ENCODE results near the gene TDRD10. TPM values are rescaled to one million over a fixed set of nuclear protein-coding genes. Genes with fewer than 3 reads are reported as not detected.

TDRD10 gene
- total RNA-seq, 1 donor from 2014 or later = 2.6 TPM

- intact Hi-C loops (cut with micrococcal nuclease) = no loop called here
These were observed 82.4 kb downstream of the TDRD10 start for GRCh38 chr1:154584267-154584994.

GRCh38 chr1:154586231-154586630 is 84.2 kb downstream of the TDRD10 start:
- peaks cover 97% of the 10 kb centered on the region for H3K36me3 ChIP-seq
- intact Hi-C loops (cut with micrococcal nuclease) = no loop called here

More at GRCh38 chr1:154584267-154584994, 82.4 kb downstream of the TDRD10 start:
- peaks cover 14% of the 10 kb centered on the region for H3K4me1 ChIP-seq
- DNase-seq = no peak
- no peak overlapping the region for H3K27ac ChIP-seq (replicated peaks)
- no peaks in the 10 kb centered on the region for H3K9me3 ChIP-seq (replicated peaks)
- peaks cover 98% of the 10 kb centered on the region for H3K36me3 ChIP-seq
- no peaks in the 10 kb centered on the region for H3K27me3 ChIP-seq (ENCODE audit: low read depth)
- TF ChIP-seq CTCF (IDR thresholded peaks at IDR 0.05; ENCODE audit: borderline replicate concordance) = no peak
- no peak overlapping the region for H3K4me3 ChIP-seq

DNA sequence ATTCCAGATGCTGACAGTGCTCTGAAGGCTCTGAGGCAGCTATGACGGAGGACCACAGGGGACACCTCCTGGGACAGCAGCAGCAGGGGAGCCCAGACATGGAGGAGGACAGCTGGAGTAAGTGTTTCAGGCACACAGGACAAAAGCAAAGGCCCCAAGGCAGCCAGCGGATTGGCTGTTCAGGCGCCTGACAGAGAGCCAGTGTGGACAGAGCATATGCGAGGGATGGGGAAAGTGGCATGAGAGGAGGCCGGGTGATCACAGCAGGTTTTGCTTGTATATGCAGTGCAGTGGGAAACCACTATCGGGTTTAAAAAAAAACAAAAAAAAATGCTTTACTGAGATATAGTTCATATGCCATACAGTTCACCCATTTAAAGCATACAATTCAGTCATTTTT is 84.6 kb downstream of the TDRD10 start:
- intact Hi-C loops (cut with micrococcal nuclease) = no loop called here
- TF ChIP-seq CTCF (IDR thresholded peaks at IDR 0.05; ENCODE audit: borderline replicate concordance) = no peak

More at GRCh38 chr1:154586231-154586630, 84.2 kb downstream of the TDRD10 start:
- DNase-seq = no peak
- no peak overlapping the region for H3K27ac ChIP-seq (replicated peaks)
- H3K27me3 ChIP-seq (ENCODE audit: low read depth) = no peaks in the 10 kb centered on the region
- H3K4me1 ChIP-seq = peaks cover 14% of the 10 kb centered on the region
- H3K9me3 ChIP-seq (replicated peaks) = no peaks in the 10 kb centered on the region
- no peak for TF ChIP-seq CTCF (IDR thresholded peaks at IDR 0.05; ENCODE audit: borderline replicate concordance)
- no peak overlapping the region for H3K4me3 ChIP-seq

DNA sequence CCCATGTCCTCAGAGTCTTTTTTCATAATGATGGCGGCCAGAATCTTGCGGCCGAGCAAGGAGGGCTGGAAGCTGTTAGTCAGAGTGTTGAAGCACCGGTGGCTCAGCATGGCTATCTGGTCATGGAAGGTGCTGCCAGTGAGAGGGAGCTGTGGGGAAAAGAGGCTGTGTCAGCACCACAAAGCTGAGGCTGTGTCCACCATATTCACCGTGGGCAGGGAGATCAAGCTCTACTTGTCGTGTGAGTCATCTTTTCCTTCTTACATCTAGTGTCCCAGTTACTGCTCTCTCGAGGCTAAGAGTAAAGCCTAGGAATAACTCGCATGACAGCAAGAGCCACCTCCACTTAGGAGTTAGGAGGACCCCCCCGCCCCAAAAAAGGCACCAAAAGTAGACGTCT is 87.8 kb downstream of the TDRD10 start:
- Histone ChIP-seq H3K27me3 (ENCODE audit: low read depth) (no peaks in the 10 kb centered on the region), H3K4me1 (no peaks in the 10 kb centered on the region), H3K9me3 (replicated peaks) (no peaks in the 10 kb centered on the region), H3K4me3 (no peak overlapping the region), H3K27ac (replicated peaks) (no peak overlapping the region), H3K36me3 (peaks cover 99% of the 10 kb centered on the region)
- DNase-seq = no peak
- no peak for TF ChIP-seq CTCF (IDR thresholded peaks at IDR 0.05; ENCODE audit: borderline replicate concordance)
- intact Hi-C loops (cut with micrococcal nuclease) = no loop called here

More for the DNA sequence above, 84.6 kb downstream of the TDRD10 start:
- Histone ChIP-seq H3K27ac (replicated peaks) (no peak overlapping the region), H3K9me3 (replicated peaks) (no peaks in the 10 kb centered on the region), H3K36me3 (peaks cover 99% of the 10 kb centered on the region), H3K27me3 (ENCODE audit: low read depth) (no peaks in the 10 kb centered on the region), H3K4me3 (no peak overlapping the region), H3K4me1 (peaks cover 14% of the 10 kb centered on the region)
- no peak for DNase-seq

DNA sequence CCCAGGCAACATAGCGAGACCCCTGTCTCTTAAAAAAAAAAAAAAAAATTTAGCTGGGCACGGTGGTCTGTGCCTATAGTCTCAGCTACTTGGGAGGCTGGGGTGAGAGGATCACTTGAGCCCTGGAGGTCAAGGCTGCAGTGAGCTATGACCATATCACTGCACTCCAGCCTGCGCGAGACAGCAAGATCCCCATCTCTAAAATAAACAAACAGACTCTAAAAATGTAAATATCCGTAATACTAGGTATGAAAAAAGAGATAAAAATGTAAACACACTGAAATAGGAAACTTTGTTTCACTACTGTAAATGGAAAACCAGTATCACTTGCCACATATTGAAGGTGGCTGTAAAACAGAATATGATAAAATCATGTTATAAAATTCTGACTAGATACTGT is 88.7 kb downstream of the TDRD10 start:
- TF ChIP-seq CTCF (IDR thresholded peaks at IDR 0.05; ENCODE audit: borderline replicate concordance) = no peak

More for the DNA sequence above, 88.7 kb downstream of the TDRD10 start:
- Histone ChIP-seq H3K4me1 (no peaks in the 10 kb centered on the region), H3K4me3 (no peak overlapping the region), H3K36me3 (peaks cover 99% of the 10 kb centered on the region), H3K9me3 (replicated peaks) (no peaks in the 10 kb centered on the region), H3K27ac (replicated peaks) (no peak overlapping the region), H3K27me3 (ENCODE audit: low read depth) (no peaks in the 10 kb centered on the region)
- intact Hi-C loops (cut with micrococcal nuclease) = no loop called here
- no peak for DNase-seq

Data from left ventricle myocardium inferior (tissue), 1 donor.